Uterus (tissue), 2 donors: Measurements from ENCODE around the gene TGFB1.

Source experiments
- CTCF ChIP-seq, 4 experiments: fragments of 200-600 bp in 2 of 4; fragments of 450-650 bp in 2 of 4; sonication (generic) in 2 of 4; IDR thresholded peaks; one replicate each; pipeline ENCODE4 v1.5.1; 2016 to 2019; ENCODE audit warnings: antibody characterized with exemption in 4 of 4, mild to moderate bottlenecking in 2 of 4, moderate library complexity in 1 of 4
- POLR2A ChIP-seq, 2 donors: fragments of 450-650 bp; IDR thresholded peaks; one replicate each; pipeline ENCODE4 v1.6.1; 2016; ENCODE audit warnings: antibody characterized with exemption in 2 of 2, mild to moderate bottlenecking in 1 of 2, moderate library complexity in 1 of 2

GRCh38 chr19:41321204-41321599 is 32.5 kb downstream of the TGFB1 start:
- TF ChIP-seq CTCF (IDR thresholded peaks at IDR 0.05) (no peak), POLR2A (IDR thresholded peaks at IDR 0.05) (no peak)
